OCI-LY3 (cell line): ENCODE measurements around the gene TANK.

Experiments
- H2AFZ ChIP-seq: fragments of 200-600, 300-600 bp; shearing (Covaris generic); 2 replicates; pipeline ENCODE4 v1.6.0; 2014; ENCODE audit warnings: antibody characterized with exemption, low read depth, low read length
- H3K27ac ChIP-seq: fragments of 200-600, 300-600 bp; sonication (generic); 2 replicates; pipeline ENCODE4 v1.5.1; 2014; ENCODE audit warnings: mild to moderate bottlenecking, low read length, moderate library complexity, mixed read lengths
- H3K27me3 ChIP-seq: fragments of 200-600, 300-600 bp; sonication (generic); 2 replicates; pipeline ENCODE4 v1.6.1; 2014; ENCODE audit warnings: low read depth, low read length, mixed read lengths
- H3K36me3 ChIP-seq: fragments of 200-600, 300-600 bp; sonication (generic); replicated peaks from 2 replicates; pipeline ENCODE3; 2014; ENCODE audit warnings: low read depth, low read length, mixed read lengths
- H3K4me1 ChIP-seq: fragments of 300-600, 200-600 bp; sonication (generic); 2 replicates; pipeline ENCODE4 v1.6.1; 2014; ENCODE audit warnings: low read length, mixed read lengths
- H3K4me2 ChIP-seq: fragments of 200-600, 300-600 bp; sonication (generic); 2 replicates; pipeline ENCODE4 v1.6.1; 2014; ENCODE audit warnings: low read length, mixed read lengths
- H3K4me3 ChIP-seq: fragments of 300-600, 200-600 bp; sonication (generic); 2 replicates; pipeline ENCODE4 v1.5.1; 2014; ENCODE audit warnings: antibody characterized with exemption, mild to moderate bottlenecking, low read length, moderate library complexity
- H3K79me2 ChIP-seq: fragments of 300-600, 200-600 bp; shearing (Covaris generic); 2 replicates; pipeline ENCODE4 v1.6.1; 2014; ENCODE audit warnings: mild to moderate bottlenecking, low read length, mixed read lengths
- H3K9ac ChIP-seq: fragments of 300-600, 200-600 bp; shearing (Covaris generic); 2 replicates; pipeline ENCODE4 v1.6.0; 2014; ENCODE audit warnings: mild to moderate bottlenecking, low read length, moderate library complexity
- H3K9me3 ChIP-seq: fragments of 200-600, 300-600 bp; shearing (Covaris generic); 2 replicates; pipeline ENCODE4 v1.6.1; 2014; ENCODE audit warnings: low read length, mixed read lengths; ENCODE audit not compliant: insufficient read depth
- H4K20me1 ChIP-seq: fragments of 200-600, 300-600 bp; sonication (generic); 2 replicates; pipeline ENCODE4 v1.6.1; 2016; ENCODE audit warnings: low read length, mixed read lengths; ENCODE audit not compliant: insufficient read depth
- CTCF ChIP-seq: fragments of 200-600, 300-600 bp; sonication (generic); IDR thresholded peaks from 2 replicates; pipeline ENCODE4 v1.5.1; 2014; ENCODE audit warnings: antibody characterized with exemption, low read length, low read depth
- EZH2phosphoT487 ChIP-seq: fragments of 200-600 bp; shearing (Covaris generic); IDR thresholded peaks from 2 replicates; pipeline ENCODE4 v1.6.1; 2018; ENCODE audit warnings: antibody characterized with exemption, mixed run types, low read depth

TANK gene

DNA sequence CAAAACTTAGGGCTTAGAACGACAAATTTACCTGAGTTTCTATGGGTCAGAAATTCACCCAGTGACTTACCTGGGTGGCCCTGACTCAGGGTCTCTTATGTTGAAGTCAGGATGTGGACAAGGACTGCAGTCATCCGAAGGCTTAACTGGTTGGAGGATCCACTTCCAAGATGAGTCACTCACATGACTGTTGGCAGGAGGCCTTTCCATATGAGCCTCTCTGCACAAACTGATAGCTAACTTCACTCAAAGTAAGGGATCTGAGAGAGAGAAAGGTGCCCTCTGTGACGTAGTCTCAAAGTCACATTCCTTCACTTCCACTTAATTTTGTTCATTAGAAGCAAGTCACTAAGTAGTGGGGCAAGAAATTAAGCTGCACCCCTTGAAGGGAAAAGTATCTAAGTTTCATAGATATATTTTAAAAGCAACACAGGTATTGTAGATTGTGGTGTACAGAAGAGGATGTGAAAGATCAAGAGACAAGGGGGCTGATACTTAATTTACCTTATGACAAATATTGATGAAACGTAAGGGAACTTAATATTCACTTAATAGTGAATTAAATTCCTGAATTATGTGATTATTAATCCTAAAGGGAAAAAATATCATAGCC is 48.4 kb downstream of the TANK start:
- TF ChIP-seq EZH2phosphoT487 (no peak), CTCF (no peak)
- no peak overlapping the region for H3K4me3 ChIP-seq
- H3K4me1 ChIP-seq, result peaks cover 11% of the 10 kb centered on the region
- H3K27ac ChIP-seq, result no peak overlapping the region
- H3K79me2 ChIP-seq, result peaks cover 8% of the 10 kb centered on the region; the same call in 1 of the 2 replicates
- H3K36me3 ChIP-seq, result peaks cover 48% of the 10 kb centered on the region
- H3K9ac ChIP-seq, result no peak overlapping the region
- H4K20me1 ChIP-seq, result peaks cover 19% of the 10 kb centered on the region
- H3K4me2 ChIP-seq, result peak overlapping the region; percentile 5; the same call in 1 of the 2 replicates
- no peak overlapping the region for H2AFZ ChIP-seq
- H3K27me3 ChIP-seq, result no peaks in the 10 kb centered on the region
- H3K9me3 ChIP-seq, result no peaks in the 10 kb centered on the region

DNA sequence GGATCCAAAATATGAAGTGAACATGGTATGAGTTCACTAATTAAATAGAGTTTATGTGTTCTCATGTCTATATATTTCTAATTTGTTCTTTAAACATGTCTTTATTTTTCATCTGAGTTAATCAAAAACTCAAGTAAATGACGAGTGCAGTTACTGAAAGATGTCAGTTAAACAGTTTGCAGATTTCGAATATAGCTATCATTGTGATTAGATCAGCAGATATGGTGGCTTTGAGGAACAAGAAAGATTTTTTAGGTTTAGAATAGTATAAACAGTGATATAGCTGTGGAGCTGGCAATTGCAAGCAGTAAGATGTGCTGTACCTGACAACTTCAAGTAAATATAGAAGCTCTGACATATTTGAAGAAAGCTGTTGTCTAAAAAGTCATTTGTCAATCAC is 49.7 kb downstream of the TANK start:
- Histone ChIP-seq H3K4me1 (peaks cover 11% of the 10 kb centered on the region), H3K27me3 (no peaks in the 10 kb centered on the region), H3K4me3 (no peak overlapping the region), H3K9ac (no peak overlapping the region), H3K4me2 (no peak overlapping the region), H3K27ac (no peak overlapping the region), H3K36me3 (peaks cover 48% of the 10 kb centered on the region), H3K9me3 (no peaks in the 10 kb centered on the region), H2AFZ (no peak overlapping the region), H3K79me2 (peaks cover 10% of the 10 kb centered on the region; the same call in 1 of the 2 replicates), H4K20me1 (peaks cover 9% of the 10 kb centered on the region; the same call in 1 of the 2 replicates)
- no peak for TF ChIP-seq CTCF
- TF ChIP-seq EZH2phosphoT487, result no peak

- H3K9ac ChIP-seq, result no peak overlapping the region
- H3K4me3 ChIP-seq, result no peak overlapping the region
- H3K27me3 ChIP-seq, result no peaks in the 10 kb centered on the region
- H3K79me2 ChIP-seq, result peaks cover 3% of the 10 kb centered on the region; the same call in 1 of the 2 replicates
- H3K36me3 ChIP-seq, result peaks cover 36% of the 10 kb centered on the region
- TF ChIP-seq CTCF (no peak), EZH2phosphoT487 (no peak)
- H4K20me1 ChIP-seq, result peaks cover 16% of the 10 kb centered on the region; the same call in 1 of the 2 replicates
- peaks cover 17% of the 10 kb centered on the region for H3K4me1 ChIP-seq
- H2AFZ ChIP-seq, result no peak overlapping the region
- H3K27ac ChIP-seq, result no peak overlapping the region
- H3K4me2 ChIP-seq, result no peak overlapping the region
- no peaks in the 10 kb centered on the region for H3K9me3 ChIP-seq
Observed at GRCh38 chr2:161217597-161218185, 57.5 kb downstream of the TANK start.

- TF ChIP-seq EZH2phosphoT487, result no peak
- no peak for TF ChIP-seq CTCF
- H3K36me3 ChIP-seq, result peaks cover 26% of the 10 kb centered on the region
- peaks cover 16% of the 10 kb centered on the region; the same call in 1 of the 2 replicates for H4K20me1 ChIP-seq
- no peak overlapping the region for H3K9ac ChIP-seq
- H3K27ac ChIP-seq, result no peak overlapping the region
- no peak overlapping the region for H3K4me3 ChIP-seq
- no peaks in the 10 kb centered on the region for H3K9me3 ChIP-seq
- peaks cover 3% of the 10 kb centered on the region; the same call in 1 of the 2 replicates for H3K79me2 ChIP-seq
- no peaks in the 10 kb centered on the region for H3K27me3 ChIP-seq
- H3K4me2 ChIP-seq, result no peak overlapping the region
- peaks cover 17% of the 10 kb centered on the region for H3K4me1 ChIP-seq
- no peak overlapping the region for H2AFZ ChIP-seq
Observed at GRCh38 chr2:161219211-161219610, 59.0 kb downstream of the TANK start.
